ENCODE measurements around the gene SETD4.

Gene SETD4

DNA sequence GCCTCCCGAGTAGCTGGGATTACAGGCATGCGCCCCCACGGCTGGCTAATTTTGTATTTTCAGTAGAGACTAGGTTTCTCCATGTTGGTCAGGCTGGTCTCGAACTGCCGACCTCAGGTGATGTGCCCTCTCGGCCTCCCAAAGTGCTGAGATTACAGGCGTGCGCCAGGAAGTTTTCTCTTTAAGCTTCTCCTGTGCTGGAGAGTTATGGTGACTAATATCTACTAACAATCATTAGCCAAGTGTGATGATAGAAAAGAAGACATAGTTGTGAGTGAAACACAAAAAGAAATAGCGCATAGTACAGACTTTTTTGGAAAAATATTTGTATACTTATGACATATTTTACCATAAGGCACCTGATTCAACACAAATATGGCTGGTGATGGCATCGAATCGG, 56.5 kb downstream of the SETD4 start:
- no peak for DNase-seq

DNA sequence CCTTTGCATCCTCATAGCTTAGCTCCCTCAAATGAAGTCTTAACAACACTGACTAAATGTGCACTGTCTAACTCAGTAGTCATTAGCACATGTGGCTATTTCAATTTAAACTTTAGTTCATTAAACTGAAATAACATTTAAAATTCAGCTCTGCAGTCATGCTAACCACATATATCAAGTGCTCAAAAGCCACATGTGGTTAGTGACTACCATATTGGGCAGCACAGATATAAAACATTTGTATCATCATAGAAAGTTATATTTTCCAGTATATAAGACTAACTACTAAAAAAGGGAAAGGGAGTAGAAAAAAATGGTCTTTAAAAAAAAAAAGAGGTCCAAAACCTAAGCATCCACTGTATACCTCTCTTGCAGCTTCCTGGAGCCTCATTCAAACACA, 64.1 kb downstream of the SETD4 start:
- DNase-seq, result no peak

DNA sequence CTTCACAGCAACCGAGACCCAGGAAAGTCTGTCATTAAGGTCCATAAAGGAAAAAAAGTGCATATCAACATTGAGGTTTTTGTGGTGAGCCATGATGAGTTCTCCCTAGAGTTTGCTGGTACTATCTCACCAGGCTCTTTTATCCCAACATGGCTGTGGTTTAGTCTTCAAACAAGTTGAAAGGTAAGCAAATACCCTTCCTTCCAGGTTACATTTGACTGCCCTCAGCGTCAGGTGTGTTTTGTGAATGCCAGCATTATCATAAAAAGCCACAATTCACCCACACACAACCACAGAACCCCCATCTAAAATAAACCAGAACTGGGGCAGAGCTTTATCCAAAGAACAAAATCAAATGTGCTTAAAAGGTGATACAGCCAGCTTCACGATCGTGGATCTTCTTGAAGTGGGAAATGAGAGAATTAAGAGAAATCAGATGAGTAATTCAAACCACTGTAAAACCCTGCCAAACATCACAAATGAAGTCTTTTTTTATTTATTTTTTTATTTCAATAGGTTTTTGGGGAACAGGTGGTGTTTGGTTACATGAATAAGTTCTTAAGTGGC, 64.7 kb downstream of the SETD4 start:
- DNase-seq, result no peak

GRCh38 chr21:35994613-35995012, 65.7 kb downstream of the SETD4 start:
- no peak for DNase-seq

DNA sequence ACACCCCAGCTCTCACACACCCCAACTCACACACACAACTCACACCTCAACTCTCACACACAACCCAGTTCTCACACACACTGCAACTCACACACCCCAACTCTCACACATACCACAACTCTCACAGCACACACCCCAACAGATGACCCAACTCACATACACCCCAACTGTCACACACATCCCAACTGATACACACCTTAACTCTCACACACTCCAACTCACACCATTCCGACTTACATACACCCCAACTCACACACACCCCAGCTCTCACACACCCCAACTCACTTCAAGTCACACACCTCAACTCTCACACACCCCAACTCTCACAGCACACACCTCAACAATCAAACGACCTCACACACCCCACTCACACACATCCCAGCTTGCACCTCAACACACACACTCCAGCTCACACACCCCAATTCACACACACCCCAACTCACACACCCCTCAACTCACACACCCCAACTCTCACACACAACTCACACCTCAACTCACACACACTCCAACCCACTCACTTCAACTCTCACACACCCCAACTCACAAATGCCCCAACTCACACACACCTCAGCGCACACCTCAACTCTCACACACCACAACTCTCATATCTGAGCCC, 66.3 kb downstream of the SETD4 start:
- no peak for DNase-seq

- DNase-seq, result no peak
Measured at GRCh38 chr21:35991131-35991530, 69.2 kb downstream of the SETD4 start.

DNA sequence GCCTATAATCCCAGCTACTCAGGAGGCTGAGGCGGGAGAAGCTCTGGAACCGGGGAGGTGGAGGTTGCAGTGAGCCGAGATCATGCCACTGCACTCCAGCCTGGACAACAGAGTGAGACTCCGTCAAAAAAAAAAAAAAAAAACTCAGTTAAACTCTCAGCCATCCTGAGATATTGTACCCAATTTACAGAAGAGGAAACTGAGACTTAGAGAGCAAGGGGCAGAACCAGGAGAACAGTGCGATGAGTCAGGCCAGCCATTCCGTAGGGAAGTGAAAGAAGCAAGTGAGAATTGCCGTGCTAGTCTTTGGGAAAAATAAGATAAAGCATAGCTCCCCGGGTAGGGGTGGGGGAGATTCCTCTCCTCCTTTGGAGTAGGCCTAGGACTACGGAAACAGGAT, 69.7 kb downstream of the SETD4 start:
- DNase-seq, result no peak

- no peak for DNase-seq
Measured at GRCh38 chr21:35989138-35989735, 71.1 kb downstream of the SETD4 start.

- no peak for DNase-seq
Measured at GRCh38 chr21:35988416-35989137, 71.7 kb downstream of the SETD4 start.

GRCh38 chr21:35987475-35987874, 72.9 kb downstream of the SETD4 start:
- no peak for DNase-seq

DNA sequence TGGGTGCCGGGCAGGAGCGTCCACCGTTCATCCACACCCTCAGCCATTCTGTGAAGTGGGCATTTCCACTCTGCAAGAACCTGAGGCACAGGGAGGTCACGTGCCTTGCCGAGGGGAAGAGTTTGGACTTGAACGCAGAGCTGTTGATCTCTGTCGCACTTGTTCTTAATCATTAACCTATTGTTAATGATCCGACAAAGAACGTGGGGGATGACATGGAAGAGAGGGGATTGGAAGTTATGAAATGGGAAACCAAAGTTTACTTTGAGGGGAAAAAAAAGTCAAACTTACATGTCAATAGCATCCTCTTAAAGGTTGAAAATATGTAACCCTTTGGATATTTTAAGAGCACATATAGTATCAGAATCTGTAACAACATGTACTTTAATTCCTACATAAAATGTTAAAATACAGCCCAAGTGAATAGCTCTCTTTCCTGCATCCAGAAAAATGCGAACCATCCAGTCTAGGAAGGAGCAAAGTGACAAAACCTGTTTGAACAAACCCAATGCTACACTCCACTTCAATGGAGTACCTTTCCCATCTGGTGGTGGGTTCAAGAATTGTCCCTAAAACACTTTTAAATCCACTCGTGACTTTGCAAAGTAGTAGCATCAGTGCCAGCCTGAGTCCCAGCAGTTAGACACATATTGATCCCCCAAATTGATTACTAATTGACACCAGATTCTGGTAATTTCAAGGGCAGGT, 75.5 kb downstream of the SETD4 start:
- DNase-seq, result no peak

All from activated CD4-positive, alpha-beta T cell treated with anti-CD3 and anti-CD28 coated beads for 1 hour (primary cell).